CD4-positive, alpha-beta memory T cell (primary cell): ENCODE results near the gene TSC22D1. TPM values are rescaled to one million over a fixed set of nuclear protein-coding genes. Genes with fewer than 3 reads are reported as not detected.
"Not testable (repeated sequence)": the region's sequence is repeated elsewhere in the genome, so short reads cannot be mapped to it uniquely, and the experiment has no call there.

Source experiments
- CTCF ChIA-PET: fragments of 350-600 bp; sonication (Branson Sonifier 250); formaldehyde crosslinking; loops from one replicate; lab custom pipeline; 2021; ENCODE audit warnings: inconsistent platforms; ENCODE audit not compliant: partially characterized antibody; lab: Charles Lee
- POLR2A ChIA-PET: fragments of 350-600 bp; sonication (Branson Sonifier 250); formaldehyde crosslinking; loops from one replicate; lab custom pipeline; 2021; ENCODE audit not compliant: partially characterized antibody; lab: Charles Lee
- DNase-seq, 5 donors: peaks; one replicate each; pipeline versions ENCODE4 v3.0.0 to v3.0.0-alpha.2; 2020 to 2022; ENCODE audit warnings: mixed read lengths in 1 of 5
- H3K27ac ChIP-seq: one replicate; pipeline ENCODE4 v1.7.0; 2013; ENCODE audit warnings: low read depth, low read length
- H3K27me3 ChIP-seq: 2 replicates; pipeline ENCODE4 v1.7.0; 2013; ENCODE audit warnings: mild to moderate bottlenecking, low read length, moderate library complexity; ENCODE audit not compliant: insufficient read depth
- H3K36me3 ChIP-seq: 2 replicates; pipeline ENCODE4 v1.7.0; 2013; ENCODE audit warnings: mild to moderate bottlenecking, low read length, moderate library complexity; ENCODE audit not compliant: insufficient read depth
- H3K4me1 ChIP-seq: 2 replicates; pipeline ENCODE4 v1.7.0; 2013; ENCODE audit warnings: mild to moderate bottlenecking, low read length, moderate library complexity; ENCODE audit not compliant: insufficient read depth
- H3K4me3 ChIP-seq, 2 donors: one replicate each; pipeline ENCODE4 v1.7.0; 2013; ENCODE audit warnings: low read length in 2 of 2, mild to moderate bottlenecking in 1 of 2
- H3K9me3 ChIP-seq, 2 donors: one replicate each; pipeline ENCODE4 v1.7.0; 2013; ENCODE audit warnings: low read length in 2 of 2, control low read depth in 1 of 2; ENCODE audit not compliant: control insufficient read depth in 1 of 2
- H3K27ac Mint-ChIP-seq, 7 donors: one replicate each; pipeline ENCODE4 v1.8.0; 2020 to 2021; ENCODE audit warnings: mixed read lengths in 7 of 7, mild to moderate bottlenecking in 6 of 7, inconsistent platforms in 3 of 7, moderate library complexity in 3 of 7
- H3K27me3 Mint-ChIP-seq, 2 donors: one replicate each; pipeline ENCODE4 v1.8.0; 2020 to 2021; ENCODE audit warnings: mixed read lengths in 2 of 2
- H3K36me3 Mint-ChIP-seq, 2 donors: one replicate each; pipeline ENCODE4 v1.8.0; 2020 to 2021; ENCODE audit warnings: mixed read lengths in 2 of 2, inconsistent platforms in 1 of 2, mild to moderate bottlenecking in 1 of 2
- H3K4me1 Mint-ChIP-seq, 4 donors: one replicate each; pipeline ENCODE4 v1.8.0; 2020 to 2021; ENCODE audit warnings: mixed read lengths in 4 of 4, mild to moderate bottlenecking in 1 of 4
- H3K4me3 Mint-ChIP-seq, 8 donors: one replicate each; pipeline ENCODE4 v1.8.0; 2020 to 2021; ENCODE audit warnings: mixed read lengths in 8 of 8, mild to moderate bottlenecking in 7 of 8, moderate library complexity in 6 of 8, inconsistent platforms in 3 of 8
- H3K9me3 Mint-ChIP-seq, 8 donors: one replicate each; pipeline ENCODE4 v1.8.0; 2020 to 2021; ENCODE audit warnings: mixed read lengths in 8 of 8, mild to moderate bottlenecking in 5 of 8, inconsistent platforms in 3 of 8, moderate library complexity in 1 of 8
- intact Hi-C: fragments of 100-400 bp; cut with micrococcal nuclease; formaldehyde crosslinking; loops from one replicate; pipeline ENCODE4 v1.15.1; 2023
- polyA plus RNA-seq, 2 donors: library from polyadenylated mRNA; unstranded; fragments of 300-500 nt; fragmentation: Illumina TruSeq; gene quantifications; one replicate each; pipeline ENCODE4 v1.2.3, GENCODE V29; 2021
- total RNA-seq, 2 experiments: library from RNA; stranded (reverse); gene quantifications; one replicate each; pipeline ENCODE4 v1.2.3, GENCODE V29; 2021

TSC22D1 gene
- total and polyA plus RNA-seq, 4 experiments from 2014 or later: 2.6 to 38.1 (median 22.8) TPM

GRCh38 chr13:44609137-44609536 lies 33.0 kb upstream of the TSC22D1 start:
- no peaks in the 10 kb centered on the region for H3K36me3 ChIP-seq
- no peaks in the 10 kb centered on the region for H3K4me1 ChIP-seq
- POLR2A ChIA-PET: no interaction called here
- no peak overlapping the region for H3K4me3 ChIP-seq
- no peak for DNase-seq
- no peaks in the 10 kb centered on the region for H3K27me3 ChIP-seq
- Mint-ChIP-seq H3K27ac (no peak overlapping the region), H3K9me3 (peaks cover 0 to 17% (median 6%) of the 10 kb centered on the region in 8 donors), H3K4me3 (no peak overlapping the region), H3K36me3 (peaks cover 0 to 4% of the 10 kb centered on the region in 2 donors), H3K27me3 (peaks cover 9 to 10% of the 10 kb centered on the region in 2 donors), H3K4me1 (no peaks in the 10 kb centered on the region)
- no peaks in the 10 kb centered on the region for H3K9me3 ChIP-seq
- intact Hi-C loops: no loop called here
- CTCF ChIA-PET: no interaction called here
- no peak overlapping the region for H3K27ac ChIP-seq

- no peak overlapping the region for H3K27ac ChIP-seq
- no peaks in the 10 kb centered on the region for H3K4me1 ChIP-seq
- H3K9me3 ChIP-seq: no peaks in the 10 kb centered on the region
- ChIA-PET POLR2A (no interaction called here), CTCF (no interaction called here)
- no peaks in the 10 kb centered on the region for H3K36me3 ChIP-seq
- H3K4me3 ChIP-seq: no peak overlapping the region
- peaks cover 0 to 2% of the 10 kb centered on the region in 2 donors for H3K36me3 Mint-ChIP-seq
- H3K4me1 Mint-ChIP-seq: no peaks in the 10 kb centered on the region
- peaks cover 8 to 10% of the 10 kb centered on the region in 2 donors for H3K27me3 Mint-ChIP-seq
- intact Hi-C loops: no loop called here
- no peaks in the 10 kb centered on the region for H3K27me3 ChIP-seq
- no peak for DNase-seq
- H3K4me3 Mint-ChIP-seq: no peak overlapping the region
- H3K9me3 Mint-ChIP-seq: peaks cover 2 to 16% (median 5%) of the 10 kb centered on the region in 8 donors
- H3K27ac Mint-ChIP-seq: no peak overlapping the region
These were observed 29.6 kb upstream of the TSC22D1 start for GRCh38 chr13:44605721-44606120.

GRCh38 chr13:44605275-44605674 lies 29.1 kb upstream of the TSC22D1 start:
- Histone ChIP-seq H3K4me3 (no peak overlapping the region), H3K36me3 (no peaks in the 10 kb centered on the region), H3K27ac (no peak overlapping the region), H3K9me3 (no peaks in the 10 kb centered on the region), H3K4me1 (no peaks in the 10 kb centered on the region), H3K27me3 (no peaks in the 10 kb centered on the region)
- no peak overlapping the region for H3K4me3 Mint-ChIP-seq
- no peak overlapping the region for H3K27ac Mint-ChIP-seq
- peaks cover 2 to 11% (median 2%) of the 10 kb centered on the region in 8 donors for H3K9me3 Mint-ChIP-seq
- H3K4me1 Mint-ChIP-seq: no peaks in the 10 kb centered on the region
- no peak for DNase-seq
- H3K27me3 Mint-ChIP-seq: peaks cover 6 to 8% of the 10 kb centered on the region in 2 donors
- ChIA-PET POLR2A (no interaction called here), CTCF (no interaction called here)
- intact Hi-C loops: no loop called here
- H3K36me3 Mint-ChIP-seq: no peaks in the 10 kb centered on the region

DNA sequence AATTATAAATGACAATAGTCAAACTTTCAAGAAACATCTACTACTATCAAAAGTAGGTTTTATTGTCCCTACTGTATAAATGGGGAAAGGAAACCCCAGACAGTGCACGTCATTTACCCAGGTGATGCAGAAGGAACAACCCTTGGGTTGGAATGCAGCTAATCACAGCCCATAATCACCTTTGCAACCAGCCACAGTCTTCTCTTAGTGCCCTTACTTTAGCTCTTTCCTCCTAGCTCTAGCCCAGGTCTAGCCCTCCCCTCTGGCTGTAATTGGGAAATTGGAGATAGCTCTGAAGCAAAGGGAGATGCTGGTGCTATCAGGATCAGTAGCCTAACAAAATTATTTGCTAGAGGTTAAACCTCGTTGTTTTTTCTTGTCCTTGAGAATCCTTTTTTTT lies 25.5 kb upstream of the TSC22D1 start:
- H3K9me3 Mint-ChIP-seq: peaks cover 0 to 4% (median 2%) of the 10 kb centered on the region in 8 donors
- H3K36me3 ChIP-seq: no peaks in the 10 kb centered on the region
- no peak overlapping the region for H3K27ac ChIP-seq
- CTCF ChIA-PET: no interaction called here
- H3K4me3 ChIP-seq: no peak overlapping the region
- H3K27me3 ChIP-seq: no peaks in the 10 kb centered on the region
- no peaks in the 10 kb centered on the region for H3K36me3 Mint-ChIP-seq
- H3K27ac Mint-ChIP-seq: no peak overlapping the region
- H3K4me1 Mint-ChIP-seq: no peaks in the 10 kb centered on the region
- no peaks in the 10 kb centered on the region for H3K9me3 ChIP-seq
- H3K4me3 Mint-ChIP-seq: no peak overlapping the region
- H3K27me3 Mint-ChIP-seq: peaks cover 4 to 9% of the 10 kb centered on the region in 2 donors
- DNase-seq: no peak
- intact Hi-C loops: no loop called here
- POLR2A ChIA-PET: no interaction called here
- no peaks in the 10 kb centered on the region for H3K4me1 ChIP-seq

- H3K9me3 ChIP-seq, H3K27me3 ChIP-seq, DNase-seq, H3K36me3 Mint-ChIP-seq, H3K27ac ChIP-seq, H3K27ac Mint-ChIP-seq, H3K4me3 Mint-ChIP-seq, H3K4me1 ChIP-seq, H3K4me1 Mint-ChIP-seq, intact Hi-C loops, H3K9me3 Mint-ChIP-seq, H3K36me3 ChIP-seq, POLR2A ChIA-PET, H3K4me3 ChIP-seq: not testable (repeated sequence)
- peaks cover 8 to 20% of the 10 kb centered on the region in 2 donors for H3K27me3 Mint-ChIP-seq
- CTCF ChIA-PET: interaction anchor here (1.0 kb wide), 1 partner anchor 54 kb away, joined by 3 read pairs; no protein-coding TSS in a partner anchor
These were observed 17.9 kb upstream of the TSC22D1 start for GRCh38 chr13:44593861-44594592.

DNA sequence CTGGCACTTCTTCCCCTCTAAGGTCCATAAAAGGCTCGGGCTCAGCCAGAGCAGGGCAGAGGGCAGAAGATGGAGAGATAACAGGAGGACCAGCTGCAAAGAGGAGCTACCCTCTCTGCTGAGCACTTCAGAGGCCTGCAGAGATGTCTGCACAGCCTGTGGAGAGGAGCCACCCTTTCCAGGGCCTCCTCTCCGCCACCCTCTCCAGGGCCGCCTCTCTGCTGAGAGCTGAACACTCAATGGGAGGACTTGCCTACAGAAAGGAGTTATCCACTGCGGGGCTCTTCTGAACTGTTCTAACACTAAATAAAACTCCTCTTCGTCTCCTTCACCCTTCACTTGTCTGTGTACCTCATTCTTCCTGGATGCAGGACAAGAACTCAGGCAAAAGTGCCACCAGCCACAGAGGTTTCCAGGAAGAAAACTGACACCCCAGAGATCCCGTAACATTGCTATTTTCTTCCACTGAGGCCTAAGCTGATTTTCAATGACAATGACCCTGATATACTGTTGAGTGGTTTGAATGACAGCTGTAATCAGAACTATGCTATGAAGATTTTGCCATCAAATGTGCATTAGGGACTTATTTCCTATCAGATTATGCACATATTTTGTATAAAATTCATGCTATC lies 16.2 kb upstream of the TSC22D1 start:
- no peak for DNase-seq
- intact Hi-C loops: no loop called here
- Histone ChIP-seq H3K4me1 (no peaks in the 10 kb centered on the region), H3K9me3 (no peaks in the 10 kb centered on the region), H3K27ac (no peak overlapping the region), H3K4me3 (no peak overlapping the region), H3K27me3 (no peaks in the 10 kb centered on the region), H3K36me3 (no peaks in the 10 kb centered on the region)
- H3K27me3 Mint-ChIP-seq: peaks cover 8 to 23% of the 10 kb centered on the region in 2 donors
- no peaks in the 10 kb centered on the region for H3K9me3 Mint-ChIP-seq
- H3K4me3 Mint-ChIP-seq: no peak overlapping the region
- POLR2A ChIA-PET: no interaction called here
- no peaks in the 10 kb centered on the region for H3K36me3 Mint-ChIP-seq
- no peaks in the 10 kb centered on the region for H3K4me1 Mint-ChIP-seq
- no peak overlapping the region for H3K27ac Mint-ChIP-seq
- CTCF ChIA-PET: no interaction called here

DNA sequence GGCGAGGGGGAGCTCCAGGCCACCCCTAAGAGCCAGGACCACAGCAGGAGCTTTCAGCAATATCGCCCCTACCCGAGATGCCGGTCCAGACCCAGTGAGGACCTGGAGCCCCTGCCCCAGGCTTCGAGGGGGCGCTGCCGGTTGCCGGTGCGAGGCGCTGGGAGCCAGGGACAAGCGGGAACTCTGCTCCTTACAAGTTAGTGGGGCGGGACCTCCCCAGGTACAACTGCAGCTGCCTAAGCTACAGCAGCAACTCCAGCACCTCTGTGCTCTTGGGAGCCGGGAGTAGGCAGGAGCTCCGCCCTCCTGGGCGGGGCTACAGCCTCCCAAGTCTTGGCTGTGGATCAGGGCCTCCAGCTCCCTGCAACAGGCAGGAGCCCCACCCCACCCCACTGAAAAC lies 15.2 kb upstream of the TSC22D1 start:
- no peaks in the 10 kb centered on the region for H3K4me1 Mint-ChIP-seq
- no peaks in the 10 kb centered on the region for H3K4me1 ChIP-seq
- no peaks in the 10 kb centered on the region for H3K27me3 ChIP-seq
- no peak overlapping the region for H3K27ac Mint-ChIP-seq
- no peaks in the 10 kb centered on the region for H3K9me3 Mint-ChIP-seq
- no peak for DNase-seq
- intact Hi-C loops: no loop called here
- POLR2A ChIA-PET: no interaction called here
- no peak overlapping the region for H3K27ac ChIP-seq
- CTCF ChIA-PET: no interaction called here
- H3K9me3 ChIP-seq: no peaks in the 10 kb centered on the region
- H3K36me3 Mint-ChIP-seq: no peaks in the 10 kb centered on the region
- no peak overlapping the region for H3K4me3 Mint-ChIP-seq
- peaks cover 8 to 23% of the 10 kb centered on the region in 2 donors for H3K27me3 Mint-ChIP-seq
- H3K4me3 ChIP-seq: no peak overlapping the region
- H3K36me3 ChIP-seq: no peaks in the 10 kb centered on the region
